NCI-H774 (cell line): ENCODE data around the gene MARF1.
"Not testable (repeated sequence)": the region's sequence is repeated elsewhere in the genome, so short reads cannot be mapped to it uniquely, and the experiment has no call there.

Experiments used
- DNase-seq: peaks from one replicate; lab custom pipeline; 2025; lab: John Stamatoyannopoulos, UW

The MARF1 gene

DNA sequence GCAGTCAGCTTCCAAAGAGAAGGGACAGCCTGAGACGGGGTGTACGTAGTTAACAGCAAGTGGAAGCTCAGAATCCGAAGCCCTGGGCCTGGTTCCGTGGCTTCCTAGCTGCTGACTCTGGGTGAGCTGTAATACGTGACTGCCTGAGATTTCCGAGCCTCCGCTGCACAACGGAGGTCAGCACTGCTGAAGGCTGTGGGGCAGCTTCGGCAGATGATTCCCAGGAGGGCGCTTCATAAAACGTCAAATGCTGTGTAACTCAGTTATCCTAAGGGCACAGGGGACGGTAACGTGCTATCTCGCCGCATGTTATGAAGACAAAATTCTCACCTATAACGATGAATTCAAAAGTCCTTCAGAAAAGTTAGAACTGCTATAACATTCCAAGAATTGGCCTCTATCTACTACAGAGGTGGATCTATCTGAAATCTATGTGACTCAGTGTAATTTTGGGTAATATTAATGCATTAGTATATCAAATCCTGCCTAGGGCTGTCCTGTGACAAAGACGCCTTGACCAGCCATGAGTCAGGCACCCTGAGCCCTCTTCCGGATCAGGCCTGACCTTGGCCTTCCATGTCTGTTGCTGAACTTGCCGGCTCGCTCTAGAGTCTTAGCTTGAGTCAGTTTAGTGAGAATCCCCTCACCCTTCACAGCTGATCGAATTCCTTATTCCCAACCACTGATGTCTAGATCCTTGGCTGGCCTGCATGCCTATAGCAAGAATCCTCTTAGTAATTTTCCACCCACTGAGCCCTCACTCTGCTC, 43.5 kb downstream of the MARF1 start:
- DNase-seq = no peak

- no peak for DNase-seq
Measured at GRCh38 chr16:15598648-15599190, 44.2 kb downstream of the MARF1 start.

DNA sequence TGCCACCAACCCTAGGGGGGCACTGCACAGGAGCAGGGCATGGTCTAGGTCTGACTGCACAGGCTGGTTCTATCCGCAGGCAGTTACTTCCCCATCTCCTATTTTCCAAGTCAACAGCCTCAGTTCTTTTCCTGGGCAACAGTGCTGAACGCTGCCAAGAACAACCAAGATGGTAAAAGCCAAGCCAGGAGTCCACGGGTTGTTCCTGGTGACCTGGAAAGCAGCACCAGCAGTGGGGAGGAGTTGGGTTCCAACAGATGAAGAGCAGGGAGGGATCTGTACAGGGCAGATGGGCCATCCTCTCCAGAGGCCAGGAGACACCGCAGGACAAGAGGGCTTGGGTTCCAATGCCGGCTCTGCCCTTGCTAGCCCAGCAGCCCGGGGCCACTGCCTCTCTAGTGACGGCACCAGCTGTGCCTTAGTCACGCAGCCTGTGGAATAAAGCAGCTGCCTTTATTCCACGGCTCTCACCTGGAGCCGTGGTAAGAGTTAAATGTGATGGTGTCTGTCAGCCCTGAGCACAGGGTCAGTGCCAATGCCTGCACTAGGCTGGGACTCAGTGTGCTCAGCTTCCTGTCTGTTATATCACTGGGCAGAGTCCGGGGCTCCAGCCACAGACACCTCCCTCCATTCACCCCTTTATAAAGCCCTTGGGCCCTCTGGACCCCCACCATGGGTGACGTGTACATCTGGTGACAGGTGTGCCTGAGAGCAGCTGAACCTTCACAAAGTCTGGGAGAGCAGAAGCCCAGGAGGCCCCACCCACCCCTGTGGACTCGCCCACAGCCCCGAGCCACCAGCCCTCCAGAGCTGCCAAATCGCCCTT, 44.9 kb downstream of the MARF1 start:
- no peak for DNase-seq

GRCh38 chr16:15597135-15597534, 45.8 kb downstream of the MARF1 start:
- DNase-seq = no peak

DNA sequence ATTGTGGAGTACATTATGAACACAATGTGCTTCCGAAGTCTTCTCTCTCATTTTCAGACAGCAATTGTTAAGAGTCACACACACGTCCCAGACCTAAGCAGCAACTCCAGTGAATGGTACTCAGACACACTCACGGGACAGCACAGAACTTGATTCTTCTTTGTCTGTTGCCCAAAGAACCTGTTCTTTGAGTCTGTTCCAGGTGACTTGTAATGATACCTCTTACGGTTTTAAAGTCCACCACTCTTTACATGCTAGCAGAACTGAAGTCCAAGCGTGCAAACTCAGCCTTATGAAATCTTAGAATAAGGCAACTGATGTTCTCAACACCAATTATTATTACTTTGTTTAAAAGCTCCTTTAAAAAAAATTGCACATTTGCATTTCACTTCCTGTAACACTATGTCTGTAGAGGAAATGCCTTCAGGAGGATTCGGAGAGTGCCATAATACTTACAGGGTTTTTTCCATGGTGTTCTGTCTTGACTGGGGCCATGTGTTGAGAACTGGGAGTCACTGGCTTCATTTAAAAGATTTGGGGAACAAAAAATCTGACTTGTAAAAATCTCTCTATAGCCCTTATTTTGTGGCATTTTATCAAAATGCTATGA, 48.1 kb downstream of the MARF1 start:
- no peak for DNase-seq

DNA sequence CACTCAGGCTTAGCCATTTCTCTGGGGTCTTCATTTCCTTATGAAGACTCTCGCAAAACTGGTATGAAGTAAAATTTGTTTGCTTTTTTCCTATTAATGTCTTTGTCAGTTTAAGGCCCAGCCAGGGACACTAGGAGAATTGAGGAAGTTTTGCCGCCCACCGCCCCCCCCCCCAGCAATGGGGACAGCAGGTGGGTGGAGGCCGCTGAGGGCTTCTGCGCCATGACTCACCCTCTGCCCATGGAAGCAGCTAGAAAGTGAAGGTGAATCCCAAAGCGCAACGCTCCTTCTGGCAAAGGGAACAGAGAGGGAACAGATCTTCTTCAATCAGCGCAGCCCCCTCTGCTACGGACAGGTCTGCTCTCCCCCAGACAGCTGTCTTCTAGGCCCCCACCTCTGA, 49.7 kb downstream of the MARF1 start:
- no peak for DNase-seq

DNA sequence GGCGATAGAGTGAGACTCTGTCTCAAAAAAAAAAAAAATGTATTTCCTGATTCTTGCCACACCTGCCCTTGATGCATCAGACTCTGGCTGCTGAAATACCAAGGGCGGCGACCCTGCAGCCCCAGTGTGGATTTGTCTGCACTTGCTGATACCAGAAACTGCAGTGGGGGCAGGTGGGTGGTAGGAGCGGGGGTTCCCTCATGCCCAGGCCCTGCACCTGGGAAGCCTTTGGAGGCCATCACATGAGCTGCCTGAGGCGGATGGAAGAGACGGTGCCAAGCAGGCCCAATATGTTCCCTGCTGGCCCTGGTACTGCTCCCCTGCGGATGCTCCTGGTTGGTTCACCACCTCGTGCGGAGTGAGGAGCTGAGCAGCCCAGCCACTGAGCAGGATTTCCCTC, 50.6 kb downstream of the MARF1 start:
- DNase-seq = no peak

- no peak for DNase-seq
Measured at GRCh38 chr16:15587152-15587825, 55.7 kb downstream of the MARF1 start.

- no peak for DNase-seq
Measured at GRCh38 chr16:15586716-15587115, 56.2 kb downstream of the MARF1 start.

DNA sequence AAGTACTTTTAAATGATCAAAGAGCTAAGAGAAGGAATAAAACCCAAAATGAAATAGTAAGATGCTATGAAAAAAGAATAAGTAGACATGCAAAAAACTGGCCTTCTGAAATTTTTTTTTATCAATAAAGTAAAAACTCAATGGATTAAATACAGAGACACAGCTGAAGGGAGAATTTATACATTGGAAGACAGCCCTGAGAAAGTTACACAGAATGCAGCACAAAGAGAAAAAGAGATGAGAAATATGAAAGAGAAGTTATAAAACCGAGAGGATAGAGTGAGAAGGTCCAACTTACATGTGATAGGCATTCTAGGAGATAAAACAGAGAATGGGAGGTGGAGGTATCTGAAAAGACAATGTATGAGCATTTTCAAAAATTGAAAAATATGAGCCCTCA, 57.0 kb downstream of the MARF1 start:
- DNase-seq = no peak

DNA sequence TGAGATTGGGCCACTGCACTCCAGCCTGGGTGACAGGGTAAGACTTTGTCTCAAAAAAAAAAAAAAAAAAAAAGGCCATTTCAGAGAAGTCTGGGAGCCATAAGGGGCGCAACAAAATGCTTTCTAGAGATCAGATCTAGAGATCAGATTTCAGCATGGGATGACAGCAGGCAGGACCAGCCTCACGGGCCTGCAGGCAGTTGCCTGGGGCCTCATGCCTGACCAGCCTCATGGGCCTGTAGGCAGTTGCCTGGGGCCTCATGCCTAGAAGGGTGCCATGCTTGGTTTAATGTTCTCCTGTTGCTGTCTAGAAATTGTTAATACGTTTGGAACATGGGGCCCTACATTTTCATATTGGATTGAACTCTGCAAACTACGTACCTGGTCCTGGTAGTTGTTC, 59.4 kb downstream of the MARF1 start:
- no peak for DNase-seq

DNA sequence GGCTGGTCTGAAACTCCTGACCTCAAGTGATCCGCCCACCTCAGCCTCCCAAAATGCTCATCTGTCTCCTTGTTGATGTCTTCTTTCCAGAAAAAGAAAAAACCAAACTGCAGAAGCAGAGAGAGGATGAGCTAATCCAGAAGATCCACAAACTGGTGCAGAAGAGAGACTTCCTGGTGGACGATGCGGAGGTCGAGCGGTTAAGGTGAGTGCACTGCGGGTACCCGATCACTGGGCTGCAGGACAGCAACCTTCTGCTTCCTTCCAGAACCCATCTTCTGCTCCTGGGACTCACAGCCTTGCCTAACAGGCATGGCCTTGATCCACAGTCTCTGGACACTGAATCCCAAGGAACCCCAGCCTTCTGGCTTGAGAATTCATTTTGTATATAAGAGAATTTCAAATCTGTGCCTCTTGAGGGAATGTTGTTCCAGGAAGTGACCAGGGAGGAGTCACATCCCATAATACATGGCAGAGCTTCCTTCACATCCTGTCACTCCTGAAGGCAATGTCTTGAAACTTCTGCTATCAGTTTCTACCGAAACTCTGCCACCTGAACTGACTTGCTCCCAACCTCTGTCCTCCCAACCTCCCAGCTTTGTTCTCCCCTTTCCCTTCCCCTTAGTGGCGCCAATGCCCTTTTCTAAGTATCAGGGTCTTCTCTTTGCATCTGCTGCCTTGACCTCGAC, 61.7 kb downstream of the MARF1 start:
- DNase-seq = no peak

DNA sequence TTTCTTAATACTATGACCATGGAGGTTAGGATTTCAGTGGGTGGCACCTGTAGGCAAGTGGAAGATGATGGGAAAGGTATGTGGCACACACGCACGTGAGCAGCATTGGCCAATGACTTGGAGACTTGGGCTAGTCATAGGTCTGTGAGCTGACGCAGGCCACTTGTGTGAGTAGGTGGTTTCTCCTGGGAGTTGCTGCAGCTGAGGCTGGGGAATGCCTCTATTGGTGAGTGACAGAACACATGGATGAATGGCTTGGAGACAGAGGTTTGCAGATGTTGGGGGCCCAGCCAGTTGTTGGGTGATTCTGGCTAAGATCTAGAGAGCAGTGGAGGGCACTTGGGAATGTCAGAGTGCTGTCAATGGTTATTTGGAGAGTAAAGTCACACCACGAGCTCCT, 64.1 kb downstream of the MARF1 start:
- DNase-seq = no peak

GRCh38 chr16:15576960-15577958, 65.7 kb downstream of the MARF1 start:
- DNase-seq = peak; percentile 4

- DNase-seq = no peak
Measured at GRCh38 chr16:15575293-15576049, 67.5 kb downstream of the MARF1 start.

GRCh38 chr16:15574614-15574948, 68.4 kb downstream of the MARF1 start:
- no peak for DNase-seq

GRCh38 chr16:15573896-15574613, 68.9 kb downstream of the MARF1 start:
- not testable (repeated sequence) for DNase-seq

DNA sequence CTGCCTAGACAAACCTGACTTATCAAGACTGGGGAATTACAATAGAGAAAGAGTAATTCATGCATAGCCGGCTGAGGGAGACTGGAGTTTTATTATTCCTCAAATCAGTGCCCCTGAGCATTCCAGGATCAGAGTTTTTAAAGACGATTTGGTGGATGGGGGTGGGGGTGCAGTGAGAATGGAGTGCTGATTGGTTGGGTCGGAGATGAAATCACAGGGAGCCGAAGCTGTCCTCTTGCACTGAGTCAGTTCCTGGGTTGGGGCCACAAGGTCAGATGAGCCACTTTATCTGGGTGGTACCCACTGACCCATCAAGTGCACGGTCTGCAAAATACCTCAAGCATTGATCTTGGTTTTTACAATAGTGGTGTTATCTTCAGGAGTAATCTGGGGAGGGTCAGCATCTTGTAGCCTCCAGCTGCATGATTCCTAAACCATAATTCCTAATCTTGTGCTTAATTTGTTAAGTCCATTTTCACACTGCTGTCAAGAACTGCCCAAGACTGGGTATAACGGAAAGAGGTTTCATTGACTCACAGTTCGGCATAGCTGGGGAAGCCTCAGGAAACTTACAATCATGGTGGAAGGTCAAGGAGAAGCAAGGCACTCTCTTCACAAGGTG, 69.6 kb downstream of the MARF1 start:
- DNase-seq = no peak
